Measurements from ENCODE around the gene GPRC5B.

Gene GPRC5B

GRCh38 chr16:19859603-19860002 is 25.0 kb downstream of the GPRC5B start:
- no peak overlapping the region for H3K27ac ChIP-seq
- TF ChIP-seq ZFX (IDR thresholded peaks at IDR 0.05; ENCODE audit: borderline replicate concordance), result no peak
- TF ChIP-seq, protein P1, sequence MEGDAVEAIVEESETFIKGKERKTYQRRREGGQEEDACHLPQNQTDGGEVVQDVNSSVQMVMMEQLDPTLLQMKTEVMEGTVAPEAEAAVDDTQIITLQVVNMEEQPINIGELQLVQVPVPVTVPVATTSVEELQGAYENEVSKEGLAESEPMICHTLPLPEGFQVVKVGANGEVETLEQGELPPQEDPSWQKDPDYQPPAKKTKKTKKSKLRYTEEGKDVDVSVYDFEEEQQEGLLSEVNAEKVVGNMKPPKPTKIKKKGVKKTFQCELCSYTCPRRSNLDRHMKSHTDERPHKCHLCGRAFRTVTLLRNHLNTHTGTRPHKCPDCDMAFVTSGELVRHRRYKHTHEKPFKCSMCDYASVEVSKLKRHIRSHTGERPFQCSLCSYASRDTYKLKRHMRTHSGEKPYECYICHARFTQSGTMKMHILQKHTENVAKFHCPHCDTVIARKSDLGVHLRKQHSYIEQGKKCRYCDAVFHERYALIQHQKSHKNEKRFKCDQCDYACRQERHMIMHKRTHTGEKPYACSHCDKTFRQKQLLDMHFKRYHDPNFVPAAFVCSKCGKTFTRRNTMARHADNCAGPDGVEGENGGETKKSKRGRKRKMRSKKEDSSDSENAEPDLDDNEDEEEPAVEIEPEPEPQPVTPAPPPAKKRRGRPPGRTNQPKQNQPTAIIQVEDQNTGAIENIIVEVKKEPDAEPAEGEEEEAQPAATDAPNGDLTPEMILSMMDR (IDR thresholded peaks at IDR 0.05), result no peak

DNA sequence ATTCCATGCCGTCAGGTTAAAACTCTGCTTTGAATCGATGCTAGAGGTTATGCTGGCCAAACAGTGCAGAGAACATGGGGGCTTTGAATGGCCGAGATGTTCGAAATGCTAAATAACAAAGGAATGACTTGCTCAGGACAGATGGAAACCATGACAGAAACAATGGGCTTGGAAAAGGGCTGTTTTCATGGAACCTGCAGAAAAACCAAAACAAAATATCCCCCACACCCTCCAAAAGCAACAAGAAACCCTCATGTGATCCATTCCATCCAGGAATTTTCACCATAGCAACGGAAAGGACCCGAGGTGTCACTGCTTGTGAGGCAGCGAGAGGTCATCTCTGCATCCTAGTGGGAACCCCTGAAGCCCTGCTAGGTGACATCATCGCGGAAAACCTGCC is 25.5 kb downstream of the GPRC5B start:
- H3K27ac ChIP-seq, result no peak overlapping the region
- no peak for TF ChIP-seq ZFX (IDR thresholded peaks at IDR 0.05; ENCODE audit: borderline replicate concordance)
- TF ChIP-seq, protein P1 (IDR thresholded peaks at IDR 0.05), result no peak

GRCh38 chr16:19858340-19859018 is 26.2 kb downstream of the GPRC5B start:
- no peak overlapping the region for H3K27ac ChIP-seq
- TF ChIP-seq, protein P1 (IDR thresholded peaks at IDR 0.05), result no peak
- TF ChIP-seq ZFX (IDR thresholded peaks at IDR 0.05; ENCODE audit: borderline replicate concordance), result no peak

- no peak overlapping the region for H3K27ac ChIP-seq
- TF ChIP-seq ZFX (IDR thresholded peaks at IDR 0.05; ENCODE audit: borderline replicate concordance), result no peak
- TF ChIP-seq, protein P1 (IDR thresholded peaks at IDR 0.05), result no peak
Observed at GRCh38 chr16:19857593-19858339, 26.9 kb downstream of the GPRC5B start.

- no peak overlapping the region for H3K27ac ChIP-seq
- no peak for TF ChIP-seq ZFX (IDR thresholded peaks at IDR 0.05; ENCODE audit: borderline replicate concordance)
- TF ChIP-seq, protein P1 (IDR thresholded peaks at IDR 0.05), result no peak
Observed at GRCh38 chr16:19856120-19856519, 28.5 kb downstream of the GPRC5B start.

DNA sequence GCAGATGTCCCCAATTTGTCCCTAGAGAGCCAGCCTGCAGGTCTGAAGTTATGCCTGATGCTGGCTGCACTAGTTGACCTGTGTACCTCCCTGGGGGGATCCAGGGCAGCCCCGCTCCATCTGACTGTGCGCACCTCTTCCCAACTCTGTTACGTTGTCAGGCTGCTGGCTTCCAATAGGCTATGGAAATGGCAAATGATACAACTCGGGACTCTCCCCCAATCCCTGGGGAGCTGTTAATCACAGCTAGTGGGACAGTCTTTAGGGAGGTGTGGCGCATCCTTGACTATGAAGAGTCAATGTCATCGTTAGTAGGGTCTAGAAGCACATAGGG is 30.1 kb downstream of the GPRC5B start:
- TF ChIP-seq, protein P1 (IDR thresholded peaks at IDR 0.05), result no peak
- H3K27ac ChIP-seq, result no peak overlapping the region
